Measurements from ENCODE around the gene FBXO24. TPM values are rescaled to one million over a fixed set of nuclear protein-coding genes. Genes with fewer than 3 reads are reported as not detected.

The FBXO24 gene
- total and polyA plus RNA-seq, 10 of the 15 experiments (the other 5 are each of a cell fraction or from before 2014, with no cell fraction given) = 0.11 to 0.96 (median 0.27) TPM; not detected in 4

DNA sequence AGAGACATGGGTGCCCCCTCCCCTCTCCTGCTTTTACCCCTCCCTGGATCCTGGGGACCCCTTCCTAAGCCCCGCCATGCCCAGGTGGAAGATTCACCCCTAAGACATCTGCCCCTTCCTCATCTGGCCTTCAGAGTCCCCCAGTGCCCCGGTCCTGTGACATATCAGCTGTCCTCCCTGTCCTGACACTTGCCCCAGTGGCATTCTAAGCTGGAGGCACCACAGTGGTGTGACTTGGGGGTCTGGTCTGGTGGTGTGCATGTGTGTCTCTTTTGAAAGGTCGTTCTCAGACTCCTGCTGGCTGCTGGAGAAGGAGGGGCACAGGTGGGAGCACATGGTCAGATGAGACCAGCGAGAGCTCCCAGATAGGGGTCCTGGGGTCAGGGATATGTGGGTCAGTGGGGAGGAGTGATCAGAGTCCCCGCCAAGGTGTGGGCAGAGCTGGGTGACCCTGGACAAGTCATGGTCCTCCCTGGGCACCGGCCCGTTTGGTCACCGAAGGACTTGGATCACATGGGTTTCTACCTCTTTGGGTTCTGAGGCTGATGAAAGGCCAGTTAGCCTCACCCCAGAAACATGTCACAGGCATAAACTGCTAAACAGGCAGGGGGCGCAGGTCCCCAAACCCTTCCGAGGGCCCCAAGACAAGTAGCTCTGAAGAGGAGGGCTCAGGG is 55.9 kb downstream of the FBXO24 start:
- Histone ChIP-seq H4K20me1 (ENCODE audit: control insufficient read depth, insufficient read depth) (no peaks in the 10 kb centered on the region), H3K4me2 (ENCODE audit: control insufficient read depth, insufficient read depth) (no peak overlapping the region), H2AFZ (ENCODE audit: control insufficient read depth, low read depth, low read length) (no peak overlapping the region; the same call in 1 of the 2 replicates), H3K27me3 (replicated peaks in 1 of 2; ENCODE audit: control insufficient read depth in 2 of 2, insufficient read depth in 2 of 2, low read length in 1 of 2) (no peaks in the 10 kb centered on the region; a peak in 2 of 4 replicates), H3K79me2 (ENCODE audit: control insufficient read depth, insufficient read depth, low read length) (no peaks in the 10 kb centered on the region), H3K4me1 (ENCODE audit: control insufficient read depth, insufficient read depth, low read length) (no peaks in the 10 kb centered on the region; the same call in 1 of the 2 replicates), H3K9me3 (replicated peaks; ENCODE audit: control insufficient read depth, insufficient read depth, low read length) (no peaks in the 10 kb centered on the region), H3K36me3 (ENCODE audit: control insufficient read depth in 2 of 2, insufficient read depth in 2 of 2, low read length in 1 of 2) (no peaks in the 10 kb centered on the region), H3K27ac (ENCODE audit: control insufficient read depth, insufficient read depth) (no peak overlapping the region), H3K4me3 (no peak overlapping the region), H3K9ac (ENCODE audit: control insufficient read depth, insufficient read depth, low read length) (no peak overlapping the region)
- ChIA-PET SMC1A (ENCODE audit: uncharacterized antibody, unreplicated experiment) (no interaction called here), RAD21 (ENCODE audit: unreplicated experiment) (no interaction called here), POLR2A (no interaction called here), CTCF (interaction anchor here (1.2 to 1.4 kb wide), 2 partner anchors 8 to 49 kb away, joined by 6 to 8 read pairs; no protein-coding TSS in a partner anchor)
- 46% methylated on average over 10 of the region's 10 CpGs for WGBS (ENCODE audit: insufficient coverage, insufficient replicate concordance, low lambda C conversion rate, missing lambda C conversion rate)
- no peak for DNase-seq (ENCODE audit: low read depth, low spot score)
- intact Hi-C loops (cut with micrococcal nuclease; ENCODE audit: unreplicated experiment) = no loop called here
- TF ChIP-seq HDGF (IDR thresholded peaks at IDR 0.05) (no peak), KAT2A (conservative IDR thresholded peaks at IDR 0.05; ENCODE audit: control insufficient read depth, low read depth, low read length) (no peak), SMC3 (IDR thresholded peaks at IDR 0.05; ENCODE audit: borderline replicate concordance, low read length) (no peak), SMAD5 (IDR thresholded peaks at IDR 0.05; ENCODE audit: low read depth) (no peak), CHD1 (IDR thresholded peaks at IDR 0.05; ENCODE audit: low read depth, low read length) (no peak), POU2F2 (IDR thresholded peaks at IDR 0.05; ENCODE audit: borderline replicate concordance, low read depth, low read length) (no peak), ZZZ3 (IDR thresholded peaks at IDR 0.05; ENCODE audit: control insufficient read depth, insufficient read length, low read depth) (no peak)
- TF ChIP-seq, protein P1, sequence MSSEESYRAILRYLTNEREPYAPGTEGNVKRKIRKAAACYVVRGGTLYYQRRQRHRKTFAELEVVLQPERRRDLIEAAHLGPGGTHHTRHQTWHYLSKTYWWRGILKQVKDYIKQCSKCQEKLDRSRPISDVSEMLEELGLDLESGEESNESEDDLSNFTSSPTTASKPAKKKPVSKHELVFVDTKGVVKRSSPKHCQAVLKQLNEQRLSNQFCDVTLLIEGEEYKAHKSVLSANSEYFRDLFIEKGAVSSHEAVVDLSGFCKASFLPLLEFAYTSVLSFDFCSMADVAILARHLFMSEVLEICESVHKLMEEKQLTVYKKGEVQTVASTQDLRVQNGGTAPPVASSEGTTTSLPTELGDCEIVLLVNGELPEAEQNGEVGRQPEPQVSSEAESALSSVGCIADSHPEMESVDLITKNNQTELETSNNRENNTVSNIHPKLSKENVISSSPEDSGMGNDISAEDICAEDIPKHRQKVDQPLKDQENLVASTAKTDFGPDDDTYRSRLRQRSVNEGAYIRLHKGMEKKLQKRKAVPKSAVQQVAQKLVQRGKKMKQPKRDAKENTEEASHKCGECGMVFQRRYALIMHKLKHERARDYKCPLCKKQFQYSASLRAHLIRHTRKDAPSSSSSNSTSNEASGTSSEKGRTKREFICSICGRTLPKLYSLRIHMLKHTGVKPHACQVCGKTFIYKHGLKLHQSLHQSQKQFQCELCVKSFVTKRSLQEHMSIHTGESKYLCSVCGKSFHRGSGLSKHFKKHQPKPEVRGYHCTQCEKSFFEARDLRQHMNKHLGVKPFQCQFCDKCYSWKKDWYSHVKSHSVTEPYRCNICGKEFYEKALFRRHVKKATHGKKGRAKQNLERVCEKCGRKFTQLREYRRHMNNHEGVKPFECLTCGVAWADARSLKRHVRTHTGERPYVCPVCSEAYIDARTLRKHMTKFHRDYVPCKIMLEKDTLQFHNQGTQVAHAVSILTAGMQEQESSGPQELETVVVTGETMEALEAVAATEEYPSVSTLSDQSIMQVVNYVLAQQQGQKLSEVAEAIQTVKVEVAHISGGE (CRISPR knock-in tag; IDR thresholded peaks at IDR 0.05) = no peak
- TF ChIP-seq, protein P2, sequence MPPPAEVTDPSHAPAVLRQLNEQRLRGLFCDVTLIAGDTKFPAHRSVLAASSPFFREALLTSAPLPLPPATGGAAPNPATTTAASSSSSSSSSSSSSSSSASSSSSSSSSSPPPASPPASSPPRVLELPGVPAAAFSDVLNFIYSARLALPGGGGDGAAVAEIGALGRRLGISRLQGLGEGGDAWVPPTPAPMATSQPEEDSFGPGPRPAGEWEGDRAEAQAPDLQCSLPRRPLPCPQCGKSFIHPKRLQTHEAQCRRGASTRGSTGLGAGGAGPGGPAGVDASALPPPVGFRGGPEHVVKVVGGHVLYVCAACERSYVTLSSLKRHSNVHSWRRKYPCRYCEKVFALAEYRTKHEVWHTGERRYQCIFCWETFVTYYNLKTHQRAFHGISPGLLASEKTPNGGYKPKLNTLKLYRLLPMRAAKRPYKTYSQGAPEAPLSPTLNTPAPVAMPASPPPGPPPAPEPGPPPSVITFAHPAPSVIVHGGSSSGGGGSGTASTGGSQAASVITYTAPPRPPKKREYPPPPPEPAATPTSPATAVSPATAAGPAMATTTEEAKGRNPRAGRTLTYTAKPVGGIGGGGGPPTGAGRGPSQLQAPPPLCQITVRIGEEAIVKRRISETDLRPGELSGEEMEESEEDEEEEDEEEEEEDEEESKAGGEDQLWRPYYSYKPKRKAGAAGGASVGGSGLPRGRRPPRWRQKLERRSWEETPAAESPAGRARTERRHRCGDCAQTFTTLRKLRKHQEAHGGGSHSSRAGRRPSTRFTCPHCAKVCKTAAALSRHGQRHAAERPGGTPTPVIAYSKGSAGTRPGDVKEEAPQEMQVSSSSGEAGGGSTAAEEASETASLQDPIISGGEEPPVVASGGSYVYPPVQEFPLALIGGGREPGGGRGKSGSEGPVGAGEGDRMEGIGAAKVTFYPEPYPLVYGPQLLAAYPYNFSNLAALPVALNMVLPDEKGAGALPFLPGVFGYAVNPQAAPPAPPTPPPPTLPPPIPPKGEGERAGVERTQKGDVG (CRISPR knock-in tag; IDR thresholded peaks at IDR 0.05) = no peak
- in situ Hi-C loops (cut with MboI) = no loop called here
- no peak for FAIRE-seq
- BruUV-seq (replicated peaks) = no TSS peak
- no peak; the same call in 2 of the 3 replicates for ATAC-seq

Data from GM12878 (cell line).